HG03196 (cell line): Measurements from ENCODE around the gene LRATD1.

Source experiments
- ATAC-seq: cut with Tn5 transposase; IDR thresholded peaks from one replicate; pipeline ENCODE4 v1.9.1; 2021; ENCODE audit not compliant: unreplicated experiment

The LRATD1 gene

GRCh38 chr2:14633061-14633460 is 544 bp downstream of the LRATD1 start:
- ATAC-seq = no peak

GRCh38 chr2:14633461-14634181 is 1.1 kb downstream of the LRATD1 start:
- no peak for ATAC-seq

- no peak for ATAC-seq
Observed at GRCh38 chr2:14634182-14634488, 1.6 kb downstream of the LRATD1 start.

GRCh38 chr2:14634489-14635390 is 2.2 kb downstream of the LRATD1 start:
- peak; percentile 47 for ATAC-seq

- no peak for ATAC-seq
Observed at GRCh38 chr2:14635391-14635871, 2.9 kb downstream of the LRATD1 start.

- ATAC-seq = no peak
Observed at GRCh38 chr2:14638488-14638887, 6.0 kb downstream of the LRATD1 start.

- no peak for ATAC-seq
Observed at GRCh38 chr2:14641116-14641515, 8.6 kb downstream of the LRATD1 start.

- ATAC-seq = no peak
Observed at GRCh38 chr2:14642499-14642898, 10.0 kb downstream of the LRATD1 start.

- no peak for ATAC-seq
Observed at GRCh38 chr2:14647714-14648113, 15.2 kb downstream of the LRATD1 start.

GRCh38 chr2:14650066-14650465 is 17.5 kb downstream of the LRATD1 start:
- no peak for ATAC-seq

- ATAC-seq = peak; percentile 92
Observed at GRCh38 chr2:14654835-14655282, 22.3 kb downstream of the LRATD1 start.

GRCh38 chr2:14656146-14656545 is 23.6 kb downstream of the LRATD1 start:
- no peak for ATAC-seq

GRCh38 chr2:14661163-14661562 is 28.6 kb downstream of the LRATD1 start:
- no peak for ATAC-seq

- no peak for ATAC-seq
Observed at GRCh38 chr2:14673351-14673875, 40.9 kb downstream of the LRATD1 start.

GRCh38 chr2:14675489-14675888 is 43.0 kb downstream of the LRATD1 start:
- no peak for ATAC-seq

- ATAC-seq = no peak
Observed at GRCh38 chr2:14676371-14676770, 43.9 kb downstream of the LRATD1 start.

- ATAC-seq = no peak
Observed at GRCh38 chr2:14677039-14677438, 44.5 kb downstream of the LRATD1 start.

GRCh38 chr2:14678761-14679160 is 46.2 kb downstream of the LRATD1 start:
- no peak for ATAC-seq

- no peak for ATAC-seq
Observed at GRCh38 chr2:14681608-14682007, 49.1 kb downstream of the LRATD1 start.
